HG03045 (cell line): Measurements from ENCODE around the gene HDAC11.
"Not testable (repeated sequence)": the region's sequence is repeated elsewhere in the genome, so short reads cannot be mapped to it uniquely, and the experiment has no call there.

Experiments
- ATAC-seq: cut with Tn5 transposase; IDR thresholded peaks from one replicate; pipeline ENCODE4 v1.9.1; 2021; ENCODE audit warnings: mild to moderate bottlenecking, moderate library complexity; ENCODE audit not compliant: unreplicated experiment

HDAC11 gene

DNA sequence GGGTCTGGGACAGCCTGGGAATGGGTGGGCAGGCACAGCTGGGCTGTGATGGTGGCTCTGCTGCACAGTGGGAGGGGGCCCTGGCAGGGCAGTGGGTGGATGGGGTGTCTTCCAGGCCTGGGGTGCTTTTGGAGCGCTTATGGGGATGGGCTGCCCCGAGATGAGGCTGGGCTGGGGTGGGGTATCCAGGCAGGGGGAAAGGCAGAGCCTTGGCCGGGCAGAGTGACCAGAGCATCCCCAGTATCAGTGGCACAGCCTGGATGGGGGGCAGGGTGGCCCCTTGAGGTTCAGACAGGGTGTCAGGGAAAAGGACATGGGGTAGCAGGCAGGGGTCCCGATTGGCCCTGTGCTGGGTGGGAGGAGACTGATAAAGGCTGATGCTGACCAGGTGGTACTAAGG, 26.6 kb downstream of the HDAC11 start:
- ATAC-seq, result no peak

DNA sequence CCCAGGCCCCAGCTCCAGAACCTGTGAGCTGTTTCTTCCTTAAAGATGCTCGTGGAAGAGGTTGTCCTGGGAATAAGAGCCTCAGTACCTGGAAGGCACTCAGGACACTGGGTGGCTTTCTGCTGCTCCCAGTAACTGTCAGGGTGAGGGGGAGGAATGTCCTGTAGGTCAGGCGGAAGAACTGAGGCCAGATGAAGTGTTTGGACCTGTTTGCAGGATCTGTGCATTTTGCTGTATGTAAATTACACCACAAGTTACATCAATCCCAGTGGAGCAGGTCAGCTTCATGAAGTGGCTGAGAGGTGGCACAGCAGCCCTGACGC, 27.1 kb downstream of the HDAC11 start:
- no peak for ATAC-seq

DNA sequence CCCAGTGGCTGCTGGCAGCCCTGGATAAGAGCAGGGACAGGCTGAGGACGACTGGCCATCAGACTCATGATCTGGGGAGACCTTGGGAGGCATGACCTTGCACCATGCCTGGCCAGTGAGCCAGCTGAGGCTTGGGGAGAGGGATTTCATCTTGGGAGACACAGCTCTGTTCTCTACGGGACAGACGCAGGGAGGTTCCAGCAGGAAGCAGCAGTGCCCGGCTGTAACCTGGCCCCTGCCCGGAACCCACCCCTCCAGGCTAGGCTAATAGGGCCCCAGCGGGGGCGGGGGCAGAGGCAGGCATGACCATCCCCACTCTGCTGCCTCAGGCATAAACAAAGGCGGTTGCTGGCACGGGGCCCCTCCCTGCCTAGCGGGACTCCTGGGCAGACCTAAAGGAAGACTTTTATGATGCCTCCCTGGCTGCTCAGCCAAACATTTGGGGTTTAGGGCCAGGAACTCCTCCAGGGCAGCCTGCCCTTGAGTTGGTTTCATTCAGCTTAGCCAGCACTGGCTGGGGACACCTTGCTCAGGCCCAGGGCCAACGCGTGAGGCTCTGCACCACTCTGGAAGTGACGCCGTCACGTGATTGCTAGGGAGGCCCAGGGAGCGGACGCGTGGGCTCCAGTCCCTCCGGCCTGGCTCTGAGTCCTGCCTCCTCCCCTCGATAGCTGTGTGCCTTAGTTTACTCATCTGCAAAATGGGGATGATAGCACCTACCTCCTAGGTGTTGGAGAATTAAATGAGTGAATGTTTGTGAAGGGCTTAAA, 27.6 kb downstream of the HDAC11 start:
- ATAC-seq, result no peak

DNA sequence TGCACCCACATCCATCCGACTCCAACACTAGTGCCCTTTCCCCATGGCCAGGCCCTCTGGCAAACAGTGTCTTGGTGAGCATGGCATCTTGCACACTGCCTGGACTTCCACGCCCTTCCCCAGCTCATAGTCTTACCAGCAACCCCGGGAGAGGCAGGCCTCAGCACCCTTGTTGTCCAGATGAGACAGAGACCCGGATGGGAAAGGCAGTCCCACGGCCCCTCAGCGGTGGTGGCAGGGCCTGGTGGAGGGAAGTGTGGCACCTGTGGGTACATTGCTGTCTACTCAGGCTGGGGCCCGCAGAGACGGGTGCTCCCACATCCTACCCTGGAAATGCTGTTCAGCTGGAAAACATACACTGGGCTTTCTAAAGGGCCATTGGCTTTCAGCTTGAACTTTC, 28.4 kb downstream of the HDAC11 start:
- ATAC-seq, result no peak

DNA sequence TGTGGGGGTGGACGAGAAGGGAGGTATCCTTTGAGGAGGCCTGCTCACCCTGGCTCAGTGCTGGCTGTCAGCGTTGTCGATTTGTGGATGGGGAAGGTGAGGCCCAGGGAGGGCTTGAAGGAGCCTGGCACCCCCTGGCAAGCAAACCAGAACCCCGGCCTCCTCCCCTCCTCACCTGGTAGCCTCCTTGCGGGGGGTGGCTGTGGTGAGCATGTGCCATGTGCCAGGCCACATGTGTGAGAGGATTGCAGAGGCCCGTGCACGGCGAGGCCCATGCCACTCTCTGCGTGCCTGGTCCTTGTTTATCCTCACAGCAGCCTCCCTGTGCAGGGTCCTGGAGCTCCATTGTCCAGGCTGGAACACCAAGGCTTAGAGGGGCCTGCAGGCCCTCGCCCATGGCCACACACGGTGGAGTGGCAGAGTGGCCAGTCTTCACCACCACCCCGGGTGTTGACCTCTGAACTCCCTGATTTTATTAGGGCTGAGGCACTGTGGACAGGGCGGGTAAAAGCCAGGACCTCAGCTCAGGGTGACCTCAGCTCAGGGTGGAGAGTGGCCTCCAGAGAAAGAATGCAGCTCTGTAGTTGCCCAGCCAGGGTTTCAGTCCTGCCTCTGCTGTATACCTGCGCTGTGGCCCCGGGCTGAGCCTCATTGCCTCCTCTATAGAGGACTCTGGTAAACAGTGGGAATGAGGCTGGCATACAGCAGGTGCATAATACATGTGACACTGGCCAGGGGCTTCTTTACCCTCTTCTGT, 29.1 kb downstream of the HDAC11 start:
- ATAC-seq, result no peak

DNA sequence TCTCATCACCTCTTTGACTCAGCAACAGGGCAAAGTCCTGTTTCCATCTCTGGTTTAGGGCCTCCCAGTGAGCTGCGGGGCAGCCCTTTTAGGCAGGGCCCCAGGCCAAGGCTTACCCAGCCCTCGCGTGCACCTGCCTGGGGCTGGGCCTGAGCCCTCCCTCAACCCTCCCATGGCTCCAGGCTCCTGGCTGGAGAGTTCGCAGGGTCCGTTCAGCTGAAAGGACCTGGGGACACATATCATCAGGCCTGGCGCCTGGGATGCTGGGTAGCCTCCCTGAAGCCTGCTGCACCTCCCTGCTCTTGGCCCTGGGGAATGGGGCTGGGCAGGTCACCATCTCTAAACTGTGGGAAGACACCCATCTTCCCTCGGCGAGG, 29.7 kb downstream of the HDAC11 start:
- ATAC-seq, result no peak

DNA sequence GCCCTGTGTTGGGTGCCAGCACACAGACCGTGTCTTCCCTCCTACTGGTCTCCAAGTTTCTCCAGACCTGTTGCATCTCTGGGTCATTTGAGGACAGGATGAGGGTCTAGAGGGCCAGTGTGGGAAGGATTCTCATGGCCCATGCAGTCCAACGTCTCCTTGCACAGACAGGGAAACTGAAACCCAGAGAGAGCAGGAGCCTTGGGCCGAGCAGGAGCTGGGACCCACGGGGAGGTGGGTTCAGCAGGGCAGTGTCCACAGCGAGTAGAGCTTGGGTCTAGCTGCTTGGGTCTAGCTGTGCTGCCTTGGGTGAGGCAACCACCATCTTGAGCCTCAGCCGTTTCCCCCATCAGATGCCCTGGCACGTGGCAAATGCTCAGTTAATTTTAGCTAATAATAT, 32.3 kb downstream of the HDAC11 start:
- ATAC-seq, result no peak

DNA sequence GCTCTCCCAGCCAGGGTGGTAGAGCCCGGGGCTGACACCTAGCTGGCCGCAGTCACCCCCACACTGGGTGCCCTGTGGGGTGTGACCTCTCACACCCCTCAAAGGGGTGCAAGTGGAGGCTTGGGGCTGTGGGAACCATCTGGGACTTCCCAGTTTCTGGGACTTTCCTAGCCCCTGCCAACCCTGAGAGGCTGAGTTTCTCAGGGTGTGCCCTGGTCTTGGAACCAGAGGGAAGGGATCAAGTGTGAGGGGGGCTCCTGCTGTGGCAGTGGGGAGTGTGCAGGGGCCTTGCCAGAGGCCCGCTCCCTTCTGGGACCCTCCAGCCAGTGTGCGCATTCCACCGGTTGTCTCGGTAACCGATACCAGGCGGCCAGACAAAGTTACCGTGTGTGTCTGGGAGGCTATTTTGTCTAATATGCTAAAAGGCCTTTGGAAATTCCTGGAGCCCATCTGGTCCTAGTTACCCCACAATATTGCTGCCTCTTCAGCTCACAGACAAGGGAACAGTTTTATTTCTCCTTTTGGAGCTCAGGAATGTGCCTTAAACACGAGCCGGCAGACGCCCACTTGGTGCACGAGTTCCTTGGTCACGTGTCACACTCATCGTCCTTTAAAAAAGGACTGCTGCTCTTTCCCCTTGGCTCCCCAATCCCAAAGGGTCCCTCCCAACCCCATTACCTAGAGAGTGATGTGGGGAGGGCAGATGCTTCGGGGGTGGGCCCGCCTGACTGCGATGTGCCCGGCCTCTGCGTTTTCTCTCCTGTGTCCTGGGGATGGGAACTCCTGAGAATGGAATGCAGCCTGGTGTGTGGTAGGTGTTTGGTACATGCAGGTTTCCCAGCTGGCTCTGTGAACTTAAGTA, 33.2 kb downstream of the HDAC11 start:
- no peak for ATAC-seq

DNA sequence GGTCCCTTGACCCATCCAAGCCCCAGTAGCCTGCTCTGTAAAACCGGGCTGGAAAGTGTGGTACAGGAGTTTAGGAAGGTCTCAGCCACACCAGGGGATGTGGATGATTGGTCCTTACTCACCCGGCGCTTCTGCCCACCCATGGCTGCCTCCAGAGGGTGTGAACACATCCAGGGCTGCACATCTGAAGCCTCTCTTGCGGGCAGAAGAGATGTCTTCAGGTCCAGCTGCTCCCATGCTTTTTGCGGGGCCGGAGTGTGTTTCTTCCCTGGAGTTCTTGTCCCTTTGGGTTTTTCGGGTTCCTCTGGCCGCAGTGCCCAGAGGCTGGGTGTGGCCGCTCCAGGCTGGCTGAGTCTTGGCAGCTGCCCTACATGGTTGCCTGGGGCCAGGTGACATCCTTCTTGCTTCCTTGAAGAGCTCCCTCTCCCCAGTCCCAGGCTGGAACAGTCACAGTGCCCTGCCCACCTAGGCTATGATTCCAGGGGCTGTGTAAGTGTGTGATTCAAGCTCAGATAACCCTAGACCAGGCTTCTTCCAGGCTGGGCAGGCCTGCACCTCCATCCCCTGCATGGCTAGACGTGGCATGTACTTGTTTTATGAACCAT, 33.9 kb downstream of the HDAC11 start:
- no peak for ATAC-seq

DNA sequence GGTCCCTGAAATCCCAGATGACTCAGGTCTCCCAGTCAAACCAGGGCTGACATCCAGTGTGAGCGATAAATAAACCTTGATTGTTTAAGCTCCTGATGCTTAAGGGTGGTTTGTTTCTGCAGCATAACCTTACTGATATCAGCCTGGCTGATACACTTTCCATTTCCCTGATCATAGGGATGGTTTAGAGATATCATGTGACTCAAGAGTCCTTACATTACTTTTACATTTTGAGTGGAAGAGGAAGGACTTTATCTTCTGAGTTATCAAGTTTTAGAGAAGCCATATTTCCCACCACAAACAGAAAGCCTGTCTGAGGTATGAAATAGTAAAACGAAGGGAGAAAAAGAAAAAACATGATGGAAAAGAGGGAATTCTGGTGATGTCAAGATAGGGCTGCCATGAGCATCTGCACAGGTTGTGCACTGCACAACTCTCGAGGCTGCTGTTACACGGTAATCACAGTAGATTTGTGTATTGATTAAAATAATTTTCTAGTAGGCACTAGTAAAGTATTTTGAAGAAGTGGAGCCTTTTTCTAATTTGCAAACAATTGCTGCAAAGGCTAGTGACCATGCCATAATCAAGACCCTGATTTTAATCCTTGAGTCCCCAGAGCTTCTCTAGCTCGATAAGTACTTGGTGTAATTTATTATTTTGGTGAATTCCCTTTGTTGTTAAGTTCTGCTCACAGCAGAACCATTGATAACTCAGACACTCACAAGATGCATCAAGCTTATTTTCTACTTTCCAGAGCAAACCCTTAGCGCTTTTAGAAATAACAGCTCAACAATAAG, 34.7 kb downstream of the HDAC11 start:
- no peak for ATAC-seq

DNA sequence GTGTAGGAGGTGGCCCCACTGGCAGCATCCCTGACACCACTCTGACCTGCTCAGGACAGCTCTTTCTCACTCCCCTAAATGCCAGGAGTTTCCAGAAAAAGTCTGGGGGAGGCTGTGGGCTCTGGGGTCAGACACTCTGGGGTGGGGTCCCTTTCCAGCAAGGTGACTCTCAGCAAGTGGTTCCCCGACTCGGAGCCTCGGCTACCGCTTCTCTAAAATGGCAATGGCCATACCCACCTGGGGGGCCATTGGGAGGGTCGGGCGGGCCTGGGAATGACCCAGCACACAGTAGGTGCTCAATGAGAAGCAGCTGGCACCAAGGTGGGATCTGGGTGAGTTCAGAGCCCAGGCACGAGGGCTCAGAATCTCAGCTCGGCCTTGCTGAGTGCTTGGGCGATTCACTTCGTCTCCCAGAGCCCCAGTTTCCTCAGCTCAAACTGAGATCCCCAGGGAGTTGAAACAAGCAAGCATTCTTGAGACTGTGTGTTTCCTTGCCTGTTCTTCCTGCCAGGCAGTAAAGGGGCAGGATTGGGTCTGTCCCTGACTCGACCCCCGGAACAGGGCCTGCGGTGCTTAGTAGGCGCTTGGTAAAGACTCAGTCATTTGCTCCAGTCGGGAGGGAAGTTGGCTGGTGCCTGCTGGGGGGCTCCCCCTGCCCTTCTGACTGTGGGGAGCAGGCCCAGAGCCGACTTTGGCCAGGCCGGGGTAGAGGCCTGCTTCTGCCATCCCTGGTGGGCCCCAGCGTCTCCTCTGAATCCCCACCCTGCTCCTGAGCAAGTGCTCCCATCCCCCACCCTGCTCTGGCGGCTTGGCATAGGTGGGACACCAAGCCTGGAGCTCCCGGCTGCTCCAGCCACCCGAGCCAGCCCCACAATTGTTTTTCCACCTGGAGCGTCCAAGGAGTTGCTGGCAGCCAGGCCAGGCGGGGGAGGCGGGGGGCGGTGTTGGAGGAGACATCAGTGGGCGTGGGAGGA, 36.0 kb downstream of the HDAC11 start:
- ATAC-seq, result no peak

DNA sequence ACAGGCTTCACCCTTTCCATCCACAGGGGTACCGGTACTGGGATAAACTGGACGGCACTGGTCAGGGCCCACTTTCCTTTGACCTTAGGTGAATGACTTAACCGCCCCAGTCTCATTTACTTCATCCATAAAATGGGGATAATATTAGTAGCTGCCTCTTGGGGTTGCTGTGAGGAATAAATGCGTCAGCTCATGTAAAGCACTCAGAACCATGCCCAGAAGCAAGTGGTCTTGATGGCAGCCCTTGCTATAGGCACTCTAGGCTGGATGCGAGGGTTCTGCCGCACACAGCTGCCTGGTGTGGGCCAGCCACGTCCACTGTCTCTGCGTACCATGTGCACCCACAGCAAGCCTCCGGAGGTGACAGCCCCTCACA, 36.6 kb downstream of the HDAC11 start:
- ATAC-seq, result no peak

DNA sequence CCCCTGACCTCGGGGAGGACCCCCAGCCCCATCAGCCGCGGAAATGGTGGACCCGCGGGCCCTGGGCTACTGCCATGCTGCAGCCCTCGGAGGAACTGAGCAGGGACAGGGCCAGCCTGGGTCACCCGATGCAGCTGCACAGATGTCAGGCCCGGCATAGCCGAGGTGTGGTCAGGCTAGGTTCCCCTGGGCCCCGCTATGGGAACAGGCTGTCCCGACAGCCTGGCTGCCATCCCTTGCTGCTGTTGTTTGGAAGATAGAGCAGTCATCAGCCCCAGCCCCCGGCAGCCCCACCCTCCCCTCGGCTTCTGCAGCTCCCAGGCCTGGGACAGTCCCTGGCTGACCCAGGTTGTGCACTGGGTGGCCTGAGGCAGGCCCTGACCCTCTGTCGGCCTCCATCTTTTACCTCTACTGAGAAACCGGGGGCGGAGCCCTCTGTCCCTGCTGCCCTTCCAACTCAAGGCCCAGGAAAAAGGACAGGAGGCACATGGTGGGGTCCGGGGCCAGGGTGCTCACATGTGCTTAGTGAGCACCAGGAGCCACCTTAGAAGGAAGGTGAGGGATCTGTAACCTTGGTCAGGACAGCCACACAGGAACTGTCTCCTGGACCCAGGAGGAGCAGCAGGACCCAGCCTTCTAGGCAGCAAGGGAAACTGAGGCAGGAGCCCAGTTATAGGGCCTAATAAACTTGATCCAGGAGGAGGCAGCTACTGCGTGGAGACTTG, 37.3 kb downstream of the HDAC11 start:
- ATAC-seq, result no peak

DNA sequence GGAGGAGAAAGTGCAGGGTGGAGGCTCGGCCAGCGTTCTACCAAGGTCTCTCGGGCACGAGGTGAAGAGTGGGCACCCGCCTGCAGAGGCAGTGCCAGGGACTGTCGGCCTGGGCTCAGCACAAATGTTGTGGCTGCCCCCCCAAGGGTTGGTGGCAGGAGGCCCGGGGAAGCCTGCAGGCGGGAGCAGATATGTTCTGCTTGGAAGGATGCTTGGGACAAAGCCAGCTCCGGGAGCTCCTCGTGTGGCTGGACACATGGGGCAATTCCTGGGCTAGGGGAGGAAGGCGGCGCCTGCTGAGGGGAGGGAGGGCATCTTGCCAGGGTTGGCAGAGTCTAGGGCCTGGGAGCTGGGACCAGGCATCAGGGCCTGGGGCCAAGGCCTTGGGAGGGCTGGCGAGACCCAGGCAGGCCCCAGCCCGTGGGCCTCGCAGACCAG, 38.4 kb downstream of the HDAC11 start:
- ATAC-seq, result no peak

DNA sequence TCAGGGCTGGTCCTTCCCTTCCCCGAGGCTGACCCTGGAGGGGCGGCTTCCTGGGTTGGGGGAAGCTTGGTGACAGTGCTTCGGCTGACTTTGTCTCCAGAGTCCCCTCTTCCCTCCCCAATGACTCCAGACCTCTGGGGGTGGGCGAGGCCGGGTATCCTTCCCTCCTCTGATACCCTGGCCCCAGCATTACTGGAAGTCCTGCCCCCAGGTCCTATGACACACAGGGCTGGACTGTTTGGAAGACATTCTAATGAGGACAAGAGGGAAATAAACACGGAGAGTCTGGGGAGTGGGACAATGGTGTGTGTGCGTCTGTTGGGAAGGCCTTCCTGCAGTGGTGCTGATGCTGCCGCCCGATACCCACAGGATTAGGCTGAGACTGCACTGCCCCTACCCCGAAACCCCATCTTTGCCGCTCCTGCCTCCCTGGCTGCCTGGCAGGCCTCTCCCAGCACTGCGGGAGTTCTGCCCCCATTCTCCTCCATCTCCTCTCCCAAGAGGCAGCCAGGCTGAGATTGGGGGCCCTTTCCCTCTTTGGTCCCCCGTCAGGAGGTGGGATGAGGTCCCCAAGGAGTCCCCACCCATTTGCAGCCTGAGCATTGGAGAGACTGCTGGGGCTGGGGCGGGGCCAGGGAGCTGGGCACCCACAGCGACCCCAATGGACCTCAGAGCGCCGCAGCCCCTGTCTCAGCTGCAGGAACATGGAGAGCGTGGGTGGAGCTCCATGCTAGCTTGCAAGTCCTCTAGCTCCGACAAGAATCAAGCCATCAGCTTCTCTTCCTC, 39.1 kb downstream of the HDAC11 start:
- no peak for ATAC-seq

DNA sequence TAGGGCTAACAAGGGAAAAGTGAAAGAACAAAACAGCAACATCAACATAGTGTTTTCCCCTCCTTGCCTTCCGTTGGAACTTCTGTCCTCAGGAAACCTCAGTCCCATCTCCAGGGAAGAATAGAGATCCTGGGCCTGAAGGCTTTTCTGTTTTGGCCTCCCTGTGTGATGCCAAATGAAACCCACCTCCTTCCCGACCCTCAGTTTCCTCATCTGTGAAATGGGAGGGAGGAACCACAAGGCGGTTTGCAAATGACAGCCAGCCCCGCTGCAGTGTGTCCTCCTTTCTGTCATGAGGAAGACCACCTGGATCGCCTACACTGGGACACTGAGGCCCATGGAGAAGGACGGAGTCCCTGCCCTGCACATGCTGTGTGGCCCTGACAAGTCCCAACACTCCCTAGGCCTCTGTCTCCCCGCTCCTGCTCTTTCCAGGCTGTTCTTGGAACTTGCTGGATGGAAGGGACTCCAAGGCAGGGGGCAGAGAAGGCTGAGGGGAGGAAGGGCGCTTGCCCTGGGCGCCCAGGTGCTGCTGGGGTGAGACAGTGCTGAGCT, 40.3 kb downstream of the HDAC11 start:
- ATAC-seq, result no peak

DNA sequence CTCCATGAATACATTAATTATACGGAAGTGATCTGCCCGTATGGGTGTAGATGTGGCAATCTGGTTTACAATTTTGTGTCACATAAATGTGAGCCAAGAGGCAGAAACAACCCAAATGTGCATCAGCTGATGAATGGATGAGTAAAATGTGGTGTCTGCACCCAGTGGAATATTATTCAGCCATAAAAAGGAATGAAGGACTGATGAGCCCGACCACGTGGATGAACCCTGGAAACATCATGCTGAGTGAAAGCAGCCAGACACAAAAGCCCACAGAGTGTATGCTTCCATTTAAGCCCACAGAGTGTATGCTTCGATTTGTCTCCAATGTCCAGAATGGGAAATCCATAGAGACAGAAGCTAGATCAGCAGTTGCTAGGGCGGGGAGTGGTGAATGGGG, 41.2 kb downstream of the HDAC11 start:
- no peak for ATAC-seq

DNA sequence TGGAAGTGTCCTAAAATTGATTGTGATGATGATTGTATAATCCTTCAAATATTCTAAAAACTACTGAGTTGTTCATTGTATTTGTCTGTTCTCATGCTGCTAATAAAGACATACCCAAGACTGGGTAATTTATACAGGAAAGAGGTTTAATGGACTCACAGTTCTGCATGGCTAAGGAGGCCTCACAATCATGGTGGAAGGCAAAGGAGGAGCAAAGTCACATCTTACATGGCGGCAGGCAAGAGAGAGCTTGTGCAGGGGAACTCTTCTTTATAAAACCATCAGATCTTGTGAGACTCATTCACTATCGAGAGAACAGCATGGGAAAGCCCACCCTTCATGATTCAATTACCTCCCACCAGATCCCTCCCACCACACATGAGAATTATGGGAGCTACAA, 41.6 kb downstream of the HDAC11 start:
- ATAC-seq, result not testable (repeated sequence)
